Loucy (cell line): ENCODE measurements around the gene GUCA2A.

ENCODE experiments used
- H2AFZ ChIP-seq: fragments of 200-600 bp; sonication (generic); 2 replicates; pipeline ENCODE4 v1.6.0; 2016; ENCODE audit warnings: antibody characterized with exemption, mild to moderate bottlenecking, low read length, moderate library complexity
- H3F3A ChIP-seq: fragments of 200-600 bp; 2 replicates; pipeline ENCODE4 v1.6.0; 2016; ENCODE audit warnings: antibody characterized with exemption, low read depth, mild to moderate bottlenecking
- H3K27me3 ChIP-seq: fragments of 200-600 bp; sonication (generic); 2 replicates; pipeline ENCODE4 v1.6.1; 2014; ENCODE audit warnings: low read length, mild to moderate bottlenecking; ENCODE audit not compliant: insufficient read depth, poor library complexity, severe bottlenecking
- H3K36me3 ChIP-seq: fragments of 200-600 bp; sonication (generic); 2 replicates; pipeline ENCODE4 v1.6.1; 2016; ENCODE audit warnings: low read length; ENCODE audit not compliant: insufficient read depth
- H3K4me1 ChIP-seq: fragments of 200-600 bp; sonication (generic); 2 replicates; pipeline ENCODE4 v1.5.1; 2014; ENCODE audit warnings: low read length, mild to moderate bottlenecking; ENCODE audit not compliant: insufficient read depth, poor library complexity, severe bottlenecking
- H3K4me2 ChIP-seq: fragments of 200-600 bp; sonication (generic); 2 replicates; pipeline ENCODE4 v1.6.0; 2014; ENCODE audit warnings: antibody characterized with exemption, low read length, low read depth, mild to moderate bottlenecking; ENCODE audit not compliant: poor library complexity, severe bottlenecking
- H3K4me3 ChIP-seq: fragments of 200-600 bp; sonication (generic); 2 replicates; pipeline ENCODE4 v1.5.1; 2014; ENCODE audit warnings: low read length, mild to moderate bottlenecking, mixed read lengths; ENCODE audit not compliant: poor library complexity, severe bottlenecking
- H3K79me2 ChIP-seq: fragments of 200-600 bp; sonication (generic); 2 replicates; pipeline ENCODE4 v1.6.1; 2014; ENCODE audit warnings: low read length; ENCODE audit not compliant: insufficient read depth
- H3K9ac ChIP-seq: fragments of 200-600 bp; sonication (generic); 2 replicates; pipeline ENCODE4 v1.6.0; 2014; ENCODE audit warnings: mild to moderate bottlenecking, low read depth, low read length, moderate library complexity; ENCODE audit not compliant: poor library complexity, severe bottlenecking
- H3K9me2 ChIP-seq: fragments of 200-600 bp; sonication (generic); replicated peaks from 2 replicates; pipeline ENCODE4 v1.6.1; 2016; ENCODE audit warnings: low read depth, low read length, mixed read lengths
- H3K9me3 ChIP-seq: fragments of 200-600 bp; sonication (generic); 2 replicates; pipeline ENCODE4 v1.6.1; 2014; ENCODE audit warnings: mild to moderate bottlenecking, antibody characterized with exemption, low read length, low read depth; ENCODE audit not compliant: insufficient read depth
- H4K20me1 ChIP-seq: fragments of 200-600 bp; sonication (generic); 2 replicates; pipeline ENCODE4 v1.6.0; 2014; ENCODE audit warnings: antibody characterized with exemption, low read length, mild to moderate bottlenecking; ENCODE audit not compliant: insufficient read depth, poor library complexity, severe bottlenecking
- EZH2phosphoT487 ChIP-seq: fragments of 200-600 bp; IDR thresholded peaks from 2 replicates; pipeline ENCODE4 v1.6.1; 2018; ENCODE audit warnings: antibody characterized with exemption, mild to moderate bottlenecking, moderate library complexity, borderline replicate concordance
- TF ChIP-seq, protein P1 (sequence below): fragments of 200-600 bp; sonication (generic); conservative IDR thresholded peaks from 2 replicates; pipeline ENCODE4 v1.5.1; 2014; ENCODE audit warnings: mild to moderate bottlenecking, antibody characterized with exemption, low read length

GUCA2A gene

DNA sequence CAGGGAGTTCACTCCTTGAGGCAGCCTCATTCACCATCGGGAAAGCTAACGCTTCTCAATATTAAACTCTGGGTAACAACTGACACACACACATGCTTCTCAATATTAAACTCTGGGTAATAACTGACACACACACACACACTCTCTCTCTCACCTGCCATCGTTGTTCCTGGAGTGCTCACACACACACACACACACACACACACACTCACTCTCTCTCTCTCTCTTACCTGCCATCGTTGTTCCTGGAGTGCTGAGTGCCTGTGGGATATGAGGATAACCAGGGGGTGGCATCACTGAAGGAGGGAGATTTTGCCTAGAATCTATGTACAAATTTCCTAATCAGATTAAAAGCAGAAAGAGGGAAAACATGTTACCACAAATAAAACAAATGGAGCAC, 17.1 kb upstream of the GUCA2A start:
- Histone ChIP-seq H3K4me3 (no peak overlapping the region), H3K36me3 (peaks cover 60% of the 10 kb centered on the region; the same call in 1 of the 2 replicates)

DNA sequence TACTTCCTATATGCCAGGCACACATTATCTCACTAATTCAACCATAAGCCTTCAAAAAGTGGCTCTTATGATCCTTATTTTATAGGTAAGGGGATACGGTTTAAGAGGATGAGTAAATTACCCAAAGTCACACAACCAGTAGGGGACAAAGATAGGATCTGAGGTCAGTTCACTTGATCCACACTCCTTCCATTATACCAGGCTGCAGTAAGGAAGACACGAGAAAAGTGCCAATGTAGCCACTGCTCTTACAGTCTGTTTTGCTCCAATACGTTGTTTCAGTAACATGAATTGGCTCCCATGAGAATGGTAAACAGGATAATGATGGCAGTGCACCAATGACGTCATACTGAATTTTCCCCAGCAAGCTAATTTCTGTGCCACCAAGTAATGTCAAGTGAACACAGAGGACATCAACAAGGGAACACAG, 15.4 kb upstream of the GUCA2A start:
- Histone ChIP-seq H3K9me2 (no peaks in the 10 kb centered on the region), H3K9ac (no peak overlapping the region), H2AFZ (no peak overlapping the region), H3K4me3 (no peak overlapping the region), H3K4me1 (no peaks in the 10 kb centered on the region), H4K20me1 (no peaks in the 10 kb centered on the region), H3K27me3 (no peaks in the 10 kb centered on the region), H3K79me2 (no peaks in the 10 kb centered on the region), H3K36me3 (peaks cover 47% of the 10 kb centered on the region; the same call in 1 of the 2 replicates), H3F3A (no peaks in the 10 kb centered on the region), H3K9me3 (no peaks in the 10 kb centered on the region), H3K4me2 (no peak overlapping the region)
- TF ChIP-seq, protein P1, sequence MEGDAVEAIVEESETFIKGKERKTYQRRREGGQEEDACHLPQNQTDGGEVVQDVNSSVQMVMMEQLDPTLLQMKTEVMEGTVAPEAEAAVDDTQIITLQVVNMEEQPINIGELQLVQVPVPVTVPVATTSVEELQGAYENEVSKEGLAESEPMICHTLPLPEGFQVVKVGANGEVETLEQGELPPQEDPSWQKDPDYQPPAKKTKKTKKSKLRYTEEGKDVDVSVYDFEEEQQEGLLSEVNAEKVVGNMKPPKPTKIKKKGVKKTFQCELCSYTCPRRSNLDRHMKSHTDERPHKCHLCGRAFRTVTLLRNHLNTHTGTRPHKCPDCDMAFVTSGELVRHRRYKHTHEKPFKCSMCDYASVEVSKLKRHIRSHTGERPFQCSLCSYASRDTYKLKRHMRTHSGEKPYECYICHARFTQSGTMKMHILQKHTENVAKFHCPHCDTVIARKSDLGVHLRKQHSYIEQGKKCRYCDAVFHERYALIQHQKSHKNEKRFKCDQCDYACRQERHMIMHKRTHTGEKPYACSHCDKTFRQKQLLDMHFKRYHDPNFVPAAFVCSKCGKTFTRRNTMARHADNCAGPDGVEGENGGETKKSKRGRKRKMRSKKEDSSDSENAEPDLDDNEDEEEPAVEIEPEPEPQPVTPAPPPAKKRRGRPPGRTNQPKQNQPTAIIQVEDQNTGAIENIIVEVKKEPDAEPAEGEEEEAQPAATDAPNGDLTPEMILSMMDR: no peak
- TF ChIP-seq EZH2phosphoT487: no peak

More for the DNA sequence above, 17.1 kb upstream of the GUCA2A start:
- Histone ChIP-seq H3K79me2 (no peaks in the 10 kb centered on the region), H3K27me3 (no peaks in the 10 kb centered on the region), H3K4me1 (no peaks in the 10 kb centered on the region), H3K9ac (no peak overlapping the region), H3K9me3 (no peaks in the 10 kb centered on the region), H4K20me1 (no peaks in the 10 kb centered on the region), H2AFZ (no peak overlapping the region), H3K9me2 (no peaks in the 10 kb centered on the region), H3K4me2 (no peak overlapping the region), H3F3A (no peaks in the 10 kb centered on the region)
- TF ChIP-seq EZH2phosphoT487: no peak
- TF ChIP-seq, protein P1: no peak

DNA sequence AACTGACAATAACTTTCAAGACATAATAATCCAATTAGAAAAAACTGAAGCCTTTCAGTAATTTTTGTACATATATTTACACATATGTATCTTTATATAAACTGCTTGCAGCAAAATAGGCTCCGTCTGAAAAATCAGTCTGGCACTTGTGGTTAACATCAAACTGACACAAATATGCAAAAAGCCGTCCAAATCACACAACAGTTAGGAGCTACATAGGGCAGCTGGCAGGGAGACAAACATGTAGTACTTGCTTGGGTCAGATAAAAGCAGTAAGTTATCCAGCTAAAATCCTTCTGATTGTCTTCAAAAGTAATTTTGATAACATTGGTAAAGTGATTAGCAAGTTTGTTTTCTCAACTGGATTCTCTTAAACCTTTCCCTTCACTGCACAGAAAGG, 14.7 kb upstream of the GUCA2A start:
- Histone ChIP-seq H3K27me3 (no peaks in the 10 kb centered on the region), H3K9me2 (no peaks in the 10 kb centered on the region), H3K4me3 (no peak overlapping the region), H3K9ac (no peak overlapping the region), H3K4me1 (no peaks in the 10 kb centered on the region), H3F3A (no peaks in the 10 kb centered on the region), H2AFZ (no peak overlapping the region), H3K79me2 (no peaks in the 10 kb centered on the region), H3K4me2 (no peak overlapping the region), H4K20me1 (no peaks in the 10 kb centered on the region), H3K9me3 (no peaks in the 10 kb centered on the region), H3K36me3 (peaks cover 42% of the 10 kb centered on the region; the same call in 1 of the 2 replicates)
- TF ChIP-seq EZH2phosphoT487: no peak
- TF ChIP-seq, protein P1: no peak
